Suppressor macrophage (primary cell): ENCODE results near the gene ZNF316.

Experiments used
- DNase-seq, 4 experiments: peaks; one replicate each; pipeline ENCODE4 v3.0.0-alpha.2; 2020 to 2022

Gene ZNF316

DNA sequence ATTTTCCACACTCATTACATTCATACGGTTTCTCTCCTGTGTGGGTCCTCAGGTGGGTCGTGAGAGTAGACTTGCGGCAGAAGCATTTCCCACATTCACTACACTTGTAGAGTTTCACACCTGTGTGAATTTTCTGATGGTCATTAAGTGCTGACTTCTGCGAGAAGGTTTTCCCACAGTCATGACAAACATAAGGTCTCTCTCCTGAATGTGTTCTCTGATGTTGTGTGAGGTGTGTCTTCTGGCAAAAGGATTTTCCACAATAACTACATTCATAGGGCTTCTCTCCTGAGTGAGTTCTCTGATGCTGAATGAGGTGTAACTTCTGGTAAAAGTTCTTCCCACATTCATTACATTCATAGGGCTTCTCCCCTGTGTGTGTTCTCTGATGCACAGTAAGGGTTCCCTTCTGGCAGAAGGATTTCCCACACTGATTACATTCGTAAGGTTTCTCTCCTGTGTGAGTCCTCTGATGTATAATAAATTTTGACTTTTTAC, 54.5 kb downstream of the ZNF316 start:
- peak in 1 of 4 experiments; percentile 22 for DNase-seq

DNA sequence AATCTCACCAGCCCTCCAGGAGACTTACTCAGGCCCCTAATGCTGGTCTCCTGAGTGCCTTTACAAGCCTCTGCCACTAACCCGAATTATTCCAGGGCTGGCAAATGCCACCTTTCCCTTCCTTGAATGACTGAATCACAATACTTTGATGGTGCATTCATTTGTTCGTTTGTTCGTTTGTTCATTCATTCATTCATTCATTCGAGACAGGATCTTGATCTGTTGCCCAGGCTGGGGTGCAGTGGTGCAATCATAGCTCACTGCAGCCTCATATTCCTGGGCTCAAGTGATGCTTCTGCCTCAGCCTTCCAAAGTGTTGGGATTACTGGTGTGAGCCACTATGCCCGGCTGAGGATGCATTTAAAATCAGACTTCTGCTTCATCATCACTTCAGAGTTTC, 63.7 kb downstream of the ZNF316 start:
- DNase-seq = no peak

DNA sequence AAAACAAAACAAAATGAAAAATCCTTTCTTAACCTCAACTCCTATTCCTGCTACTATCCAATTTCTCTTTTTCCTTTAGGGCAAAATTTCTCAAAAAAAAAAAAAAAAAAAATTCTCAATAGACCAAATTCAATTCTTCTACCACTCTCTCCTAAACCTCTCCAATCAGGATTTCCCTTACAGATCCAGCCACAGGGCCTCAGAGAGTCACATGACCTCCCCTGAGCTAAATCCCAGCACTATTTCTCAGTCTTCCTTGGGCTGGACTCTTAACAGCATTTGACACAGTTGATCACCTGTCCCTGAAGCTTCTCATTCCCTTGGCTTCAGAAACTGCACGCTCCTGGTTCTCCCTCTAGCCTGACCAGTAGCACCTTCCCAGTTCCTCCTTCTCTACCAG, 64.7 kb downstream of the ZNF316 start:
- DNase-seq = no peak
